HCT116 (cell line): ENCODE measurements around the gene RTL1. TPM values are rescaled to one million over a fixed set of nuclear protein-coding genes. Genes with fewer than 3 reads are reported as not detected.

Source experiments
- ATAC-seq: fragments of 200-7000 bp; cut with Tn5 transposase; 2 replicates; pipeline ENCODE4 v1.9.1; 2020; ENCODE audit warnings: mild to moderate bottlenecking, moderate library complexity
- BruUV-seq: library from RNA; stranded (reverse); fragments of 400-500 nt; replicated peaks from 2 replicates; lab custom pipeline; 2021; lab: Mats Ljungman, UMichigan
- CTCF ChIA-PET: fragments of 300-600 bp; sonication (Branson Sonifier 250); formaldehyde crosslinking; loops from one replicate; lab custom pipeline; 2021; ENCODE audit warnings: antibody characterized with exemption; lab: Charles Lee
- POLR2A ChIA-PET: fragments of 300-600, 350-600 bp; sonication (Branson Sonifier 250); formaldehyde crosslinking; loops from one replicate; lab custom pipeline; 2021; ENCODE audit warnings: antibody characterized with exemption; lab: Charles Lee
- RAD21 ChIA-PET, 2 experiments: fragments of 300-600 bp; sonication (Branson Sonifier 250); formaldehyde crosslinking; loops; one replicate each; lab custom pipeline; 2023; ENCODE audit warnings: low total read pairs in 2 of 2; ENCODE audit not compliant: uncharacterized antibody in 2 of 2, unreplicated experiment in 2 of 2, low non-redundant PET in 1 of 2; lab: Charles Lee
- DNase-seq: peaks from one replicate; pipeline ENCODE4 v3.0.0-alpha.2; 2010; ENCODE audit warnings: low read depth, low spot score
- H2AFZ ChIP-seq: fragments of 200-600 bp; shearing (Covaris generic), sonication (generic); 2 replicates; pipeline ENCODE4 v1.6.1; 2017; ENCODE audit warnings: low read depth, mixed run types, mixed read lengths, antibody characterized with exemption, low read length; ENCODE audit not compliant: poor library complexity, severe bottlenecking
- H3K27ac ChIP-seq: 2 replicates; pipeline ENCODE4 v1.5.1; 2012; ENCODE audit warnings: low read depth, low read length
- H3K27me3 ChIP-seq: fragments of 200-600 bp; sonication (generic); 2 replicates; pipeline ENCODE4 v1.6.1; 2016; ENCODE audit warnings: mixed run types, low read length, mixed read lengths; ENCODE audit not compliant: insufficient read depth
- H3K36me3 ChIP-seq, 2 experiments: fragments of 200-500 bp in 1 of 2; fragments of 200-600 bp in 1 of 2; sonication (Bioruptor generic) in 1 of 2; sonication (generic) in 1 of 2; 2 replicates each; pipeline versions ENCODE4 v1.5.1 to v1.6.1; 2014 to 2016; ENCODE audit warnings: low read length in 2 of 2, inconsistent platforms in 1 of 2, mixed read lengths in 1 of 2, mixed run types in 1 of 2; ENCODE audit not compliant: insufficient read depth in 2 of 2, control insufficient read depth in 1 of 2
- H3K4me1 ChIP-seq, 2 experiments: fragments of 200-600 bp in 1 of 2; sonication (generic) in 1 of 2; 2 replicates each; pipeline versions ENCODE4 v1.5.1 to v1.6.1; 2012 to 2017; ENCODE audit warnings: low read length in 2 of 2, inconsistent platforms in 1 of 2, mild to moderate bottlenecking in 1 of 2, mixed read lengths in 1 of 2, mixed run types in 1 of 2, moderate library complexity in 1 of 2; ENCODE audit not compliant: insufficient read depth in 2 of 2, control insufficient read depth in 1 of 2
- H3K4me2 ChIP-seq: fragments of 200-600 bp; sonication (generic); 2 replicates; pipeline ENCODE4 v1.6.1; 2017; ENCODE audit warnings: mixed run types, low read length, mixed read lengths
- H3K4me3 ChIP-seq, 2 experiments: fragments of 200-600 bp in 1 of 2; sonication (generic) in 1 of 2; replicated peaks in 1 of 2; 2 replicates each; pipeline ENCODE4 v1.5.1; 2011 to 2016; ENCODE audit warnings: low read length in 2 of 2, control low read depth in 1 of 2, low read depth in 1 of 2, mild to moderate bottlenecking in 1 of 2, mixed read lengths in 1 of 2, mixed run types in 1 of 2
- H3K79me2 ChIP-seq: fragments of 200-600 bp; sonication (generic); 2 replicates; pipeline ENCODE4 v1.6.1; 2017; ENCODE audit warnings: mild to moderate bottlenecking, mixed run types, low read length, moderate library complexity, mixed read lengths; ENCODE audit not compliant: insufficient read depth
- H3K9ac ChIP-seq: fragments of 200-600 bp; sonication (generic); 2 replicates; pipeline ENCODE4 v1.6.1; 2016; ENCODE audit warnings: low read length, mixed read lengths
- H3K9me2 ChIP-seq: fragments of 200-600 bp; sonication (generic), shearing (Covaris generic); 2 replicates; pipeline ENCODE4 v1.6.1; 2017; ENCODE audit warnings: mixed run types, mild to moderate bottlenecking, moderate library complexity; ENCODE audit not compliant: insufficient read depth
- H3K9me3 ChIP-seq, 2 experiments: fragments of 200-500 bp in 1 of 2; fragments of 200-600 bp in 1 of 2; sonication (Bioruptor generic) in 1 of 2; sonication (generic) in 1 of 2; 2 replicates each; pipeline ENCODE4 v1.6.1; 2014 to 2017; ENCODE audit warnings: low read length in 2 of 2, mixed read lengths in 2 of 2, inconsistent platforms in 1 of 2, low read depth in 1 of 2, mild to moderate bottlenecking in 1 of 2, mixed run types in 1 of 2, moderate library complexity in 1 of 2; ENCODE audit not compliant: control insufficient read depth in 1 of 2, insufficient read depth in 1 of 2
- H4K20me1 ChIP-seq: fragments of 200-600 bp; sonication (generic), shearing (Covaris generic); 2 replicates; pipeline ENCODE4 v1.6.1; 2017; ENCODE audit warnings: mixed run types, mild to moderate bottlenecking, moderate library complexity; ENCODE audit not compliant: insufficient read depth
- CBX3 ChIP-seq: IDR thresholded peaks from 2 replicates; pipeline ENCODE4 v1.6.1; 2012; ENCODE audit warnings: low read depth
- CEBPB ChIP-seq: IDR thresholded peaks from 2 replicates; pipeline ENCODE4 v1.6.1; 2012; ENCODE audit warnings: low read depth
- EGR1 ChIP-seq: IDR thresholded peaks from 2 replicates; pipeline ENCODE4 v1.6.1; 2012; ENCODE audit warnings: low read depth
- ELF1 ChIP-seq: IDR thresholded peaks from 2 replicates; pipeline ENCODE4 v1.6.1; 2012; ENCODE audit warnings: low read depth, borderline replicate concordance
- EZH2 ChIP-seq: fragments of 200-600 bp; sonication (generic); IDR thresholded peaks from 2 replicates; pipeline ENCODE4 v1.6.1; 2017; ENCODE audit warnings: antibody characterized with exemption, mixed run types
- FOSL1 ChIP-seq: IDR thresholded peaks from 2 replicates; pipeline ENCODE4 v1.6.1; 2012; ENCODE audit warnings: low read depth
- MAX ChIP-seq: IDR thresholded peaks from 2 replicates; pipeline ENCODE4 v1.6.1; 2012
- POLR2A ChIP-seq: IDR thresholded peaks from 2 replicates; pipeline ENCODE4 v1.7.0; 2011; ENCODE audit warnings: borderline replicate concordance; ENCODE audit not compliant: insufficient read depth, insufficient read length; ENCODE audit errors: extremely low read depth
- RAD21 ChIP-seq: IDR thresholded peaks from 2 replicates; pipeline ENCODE4 v1.6.1; 2012; ENCODE audit warnings: low read depth, mild to moderate bottlenecking
- SIN3A ChIP-seq: IDR thresholded peaks from 2 replicates; pipeline ENCODE4 v1.6.1; 2012; ENCODE audit warnings: low read depth
- SP1 ChIP-seq: IDR thresholded peaks from 2 replicates; pipeline ENCODE4 v1.6.1; 2012; ENCODE audit warnings: low read depth
- SRF ChIP-seq: IDR thresholded peaks from 2 replicates; pipeline ENCODE4 v1.6.1; 2012; ENCODE audit warnings: low read depth
- YY1 ChIP-seq: IDR thresholded peaks from 2 replicates; pipeline ENCODE4 v1.6.1; 2011; ENCODE audit warnings: low read length, low read depth, moderate library complexity, mild to moderate bottlenecking; ENCODE audit not compliant: insufficient replicate concordance; ENCODE audit errors: extremely low read depth
- ZNF274 ChIP-seq: fragments of 200-500 bp; sonication (Bioruptor generic); IDR thresholded peaks from 2 replicates; pipeline ENCODE4 v1.6.1; 2014; ENCODE audit warnings: mild to moderate bottlenecking, low read depth, low read length, inconsistent platforms
- intact Hi-C: fragments of 100-400 bp; cut with micrococcal nuclease; formaldehyde crosslinking; loops from 2 replicates; pipeline ENCODE4 v1.10.0; 2022
- total RNA-seq: library from RNA; stranded (reverse); gene quantifications from one replicate; pipeline ENCODE4 v1.2.1, GENCODE V29; 2021; ENCODE audit not compliant: unreplicated experiment
- TF ChIP-seq, protein P1 (sequence below): IDR thresholded peaks from 2 replicates; pipeline ENCODE4 v1.6.1; 2011; ENCODE audit warnings: mild to moderate bottlenecking, low read length, moderate library complexity; ENCODE audit not compliant: insufficient replicate concordance; ENCODE audit errors: extremely low read depth
- TF ChIP-seq, protein P2 (sequence below): IDR thresholded peaks from 2 replicates; pipeline ENCODE4 v1.6.1; 2012; ENCODE audit warnings: low read depth
- TF ChIP-seq, protein P3 (sequence below): IDR thresholded peaks from 2 replicates; pipeline ENCODE4 v1.6.1; 2012

The RTL1 gene
- total RNA-seq, 1 experiment from 2014 or later, result not detected

DNA sequence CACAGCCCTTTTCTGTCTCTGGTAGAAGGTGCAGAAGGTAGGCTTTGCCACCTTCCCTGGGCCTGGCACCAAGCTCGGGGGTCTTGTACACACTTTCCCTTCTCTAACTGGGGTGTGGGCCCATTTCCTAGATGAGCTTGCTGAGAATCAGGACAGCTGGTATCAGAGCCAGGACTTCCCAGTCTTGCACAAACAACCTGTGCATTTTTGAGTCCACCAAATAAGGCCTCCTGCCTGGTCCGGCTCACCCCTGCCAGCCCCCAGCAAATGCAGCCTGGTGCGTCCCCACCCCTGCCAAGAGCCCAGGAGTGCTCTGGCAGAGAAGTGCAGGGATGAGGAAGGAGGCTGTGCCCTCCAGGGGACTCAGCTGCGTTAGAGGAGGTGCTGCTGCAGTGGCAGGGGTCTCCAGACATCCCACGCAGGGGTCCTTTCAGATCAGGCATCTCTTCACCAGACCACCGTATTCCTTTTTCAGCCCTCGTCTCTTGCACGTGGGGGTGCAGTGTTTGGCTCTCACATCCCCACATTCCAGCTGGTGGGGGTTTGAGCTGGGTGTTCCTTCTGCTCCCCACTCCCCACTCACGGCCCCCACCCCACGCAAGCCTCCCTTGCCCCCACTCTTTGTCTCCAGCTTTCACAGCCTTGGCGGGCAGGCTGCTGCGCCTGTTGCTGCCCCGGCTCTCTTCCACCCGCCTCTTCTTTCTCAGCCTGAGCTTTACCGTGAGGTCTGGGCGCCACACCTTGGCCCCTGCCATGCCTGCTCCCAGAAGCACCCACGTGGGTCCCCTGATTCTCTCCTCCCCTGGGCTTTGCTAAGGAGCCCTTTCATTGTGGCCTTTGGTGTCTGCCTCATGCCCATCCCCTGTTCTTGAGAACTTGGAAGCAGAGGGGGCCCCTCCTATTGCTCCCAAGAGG, 45.3 kb downstream of the RTL1 start:
- no peak for ATAC-seq
- peaks cover 0 to 7% of the 10 kb centered on the region in 2 experiments; a peak in 2 of 4 replicates for H3K4me1 ChIP-seq
- H3K27me3 ChIP-seq, result no peaks in the 10 kb centered on the region; the same call in 1 of the 2 replicates
- no peak overlapping the region for H3K27ac ChIP-seq
- H3K4me3 ChIP-seq, result no peak overlapping the region
- H3K36me3 ChIP-seq, result no peaks in the 10 kb centered on the region
- RAD21 ChIA-PET, result no interaction called here
- CTCF ChIA-PET, result no interaction called here
- H2AFZ ChIP-seq, result no peak overlapping the region
- no TSS peak for BruUV-seq
- TF ChIP-seq ELF1 (no peak), EGR1 (no peak), SRF (no peak), RAD21 (no peak), FOSL1 (no peak), MAX (no peak), YY1 (no peak), EZH2 (no peak), CBX3 (no peak), POLR2A (no peak), ZNF274 (no peak), SP1 (no peak), CEBPB (no peak), SIN3A (no peak)
- TF ChIP-seq, protein P1, sequence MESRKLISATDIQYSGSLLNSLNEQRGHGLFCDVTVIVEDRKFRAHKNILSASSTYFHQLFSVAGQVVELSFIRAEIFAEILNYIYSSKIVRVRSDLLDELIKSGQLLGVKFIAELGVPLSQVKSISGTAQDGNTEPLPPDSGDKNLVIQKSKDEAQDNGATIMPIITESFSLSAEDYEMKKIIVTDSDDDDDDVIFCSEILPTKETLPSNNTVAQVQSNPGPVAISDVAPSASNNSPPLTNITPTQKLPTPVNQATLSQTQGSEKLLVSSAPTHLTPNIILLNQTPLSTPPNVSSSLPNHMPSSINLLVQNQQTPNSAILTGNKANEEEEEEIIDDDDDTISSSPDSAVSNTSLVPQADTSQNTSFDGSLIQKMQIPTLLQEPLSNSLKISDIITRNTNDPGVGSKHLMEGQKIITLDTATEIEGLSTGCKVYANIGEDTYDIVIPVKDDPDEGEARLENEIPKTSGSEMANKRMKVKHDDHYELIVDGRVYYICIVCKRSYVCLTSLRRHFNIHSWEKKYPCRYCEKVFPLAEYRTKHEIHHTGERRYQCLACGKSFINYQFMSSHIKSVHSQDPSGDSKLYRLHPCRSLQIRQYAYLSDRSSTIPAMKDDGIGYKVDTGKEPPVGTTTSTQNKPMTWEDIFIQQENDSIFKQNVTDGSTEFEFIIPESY, result no peak
- TF ChIP-seq, protein P2, sequence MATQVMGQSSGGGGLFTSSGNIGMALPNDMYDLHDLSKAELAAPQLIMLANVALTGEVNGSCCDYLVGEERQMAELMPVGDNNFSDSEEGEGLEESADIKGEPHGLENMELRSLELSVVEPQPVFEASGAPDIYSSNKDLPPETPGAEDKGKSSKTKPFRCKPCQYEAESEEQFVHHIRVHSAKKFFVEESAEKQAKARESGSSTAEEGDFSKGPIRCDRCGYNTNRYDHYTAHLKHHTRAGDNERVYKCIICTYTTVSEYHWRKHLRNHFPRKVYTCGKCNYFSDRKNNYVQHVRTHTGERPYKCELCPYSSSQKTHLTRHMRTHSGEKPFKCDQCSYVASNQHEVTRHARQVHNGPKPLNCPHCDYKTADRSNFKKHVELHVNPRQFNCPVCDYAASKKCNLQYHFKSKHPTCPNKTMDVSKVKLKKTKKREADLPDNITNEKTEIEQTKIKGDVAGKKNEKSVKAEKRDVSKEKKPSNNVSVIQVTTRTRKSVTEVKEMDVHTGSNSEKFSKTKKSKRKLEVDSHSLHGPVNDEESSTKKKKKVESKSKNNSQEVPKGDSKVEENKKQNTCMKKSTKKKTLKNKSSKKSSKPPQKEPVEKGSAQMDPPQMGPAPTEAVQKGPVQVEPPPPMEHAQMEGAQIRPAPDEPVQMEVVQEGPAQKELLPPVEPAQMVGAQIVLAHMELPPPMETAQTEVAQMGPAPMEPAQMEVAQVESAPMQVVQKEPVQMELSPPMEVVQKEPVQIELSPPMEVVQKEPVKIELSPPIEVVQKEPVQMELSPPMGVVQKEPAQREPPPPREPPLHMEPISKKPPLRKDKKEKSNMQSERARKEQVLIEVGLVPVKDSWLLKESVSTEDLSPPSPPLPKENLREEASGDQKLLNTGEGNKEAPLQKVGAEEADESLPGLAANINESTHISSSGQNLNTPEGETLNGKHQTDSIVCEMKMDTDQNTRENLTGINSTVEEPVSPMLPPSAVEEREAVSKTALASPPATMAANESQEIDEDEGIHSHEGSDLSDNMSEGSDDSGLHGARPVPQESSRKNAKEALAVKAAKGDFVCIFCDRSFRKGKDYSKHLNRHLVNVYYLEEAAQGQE, result no peak
- TF ChIP-seq, protein P3, sequence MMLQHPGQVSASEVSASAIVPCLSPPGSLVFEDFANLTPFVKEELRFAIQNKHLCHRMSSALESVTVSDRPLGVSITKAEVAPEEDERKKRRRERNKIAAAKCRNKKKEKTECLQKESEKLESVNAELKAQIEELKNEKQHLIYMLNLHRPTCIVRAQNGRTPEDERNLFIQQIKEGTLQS, result no peak
- TF ChIP-seq, all 23 proteins: peak for 0
- Histone ChIP-seq H3K9ac (no peak overlapping the region), H3K79me2 (no peaks in the 10 kb centered on the region), H3K9me2 (no peaks in the 10 kb centered on the region), H4K20me1 (no peaks in the 10 kb centered on the region), H3K9me3 (no peaks in the 10 kb centered on the region), H3K4me2 (no peak overlapping the region)
- DNase-seq, result no peak
- intact Hi-C loops, result no loop called here
- POLR2A ChIA-PET, result no interaction called here
